Measurements from ENCODE around the gene GPR160. TPM values are rescaled to one million over a fixed set of nuclear protein-coding genes. Genes with fewer than 3 reads are reported as not detected.

Gene GPR160
- total and polyA plus RNA-seq, 2 of the 13 experiments (the other 11 are each of a cell fraction or from before 2014, with no cell fraction given): 12.1 to 23.2 TPM

- ChIA-PET CTCF (ENCODE audit: low intra/inter-chr PET ratio, low total read pairs) (no interaction called here), POLR2A (no interaction called here)
- peak; percentile 51 for DNase-seq (ENCODE audit: low spot score)
- Histone ChIP-seq H3K27me3 (ENCODE audit: control insufficient read depth in 1 of 2, insufficient read depth in 2 of 2, low read length in 2 of 2) (no peaks in the 10 kb centered on the region), H3K4me3 (replicated peaks in 1 of 3; ENCODE audit: insufficient read depth in 1 of 3, low read depth in 2 of 3, low read length in 3 of 3) (no peak overlapping the region), H3K4me1 (ENCODE audit: insufficient read depth, low read length) (peaks cover 61% of the 10 kb centered on the region), H2AFZ (ENCODE audit: low read length) (peak overlapping the region; percentile 86), H3K79me2 (ENCODE audit: insufficient read depth, low read length) (no peaks in the 10 kb centered on the region), H3K4me2 (ENCODE audit: low read depth, low read length) (peak overlapping the region; percentile 42), H3K36me3 (replicated peaks in 1 of 2; ENCODE audit: control insufficient read depth in 1 of 2, insufficient read depth in 2 of 2, low read length in 2 of 2) (no peaks in the 10 kb centered on the region), H3K9ac (ENCODE audit: insufficient read depth, low read depth, low read length) (no peak overlapping the region), H4K20me1 (ENCODE audit: insufficient read depth, low read length) (no peaks in the 10 kb centered on the region), H3K27ac (ENCODE audit: extremely low read length, insufficient read depth, low read length) (peak overlapping the region; percentile 22), H3K9me3 (ENCODE audit: low read length) (no peaks in the 10 kb centered on the region)
- WGBS (ENCODE audit: low lambda C conversion rate): 46% methylated on average over 7 of the region's 7 CpGs
- peak; percentile 28; the same call in 2 of the 3 replicates for ATAC-seq
- TF ChIP-seq ZNF777 (CRISPR knock-in tag; IDR thresholded peaks at IDR 0.05) (no peak), ATF4 (CRISPR knock-in tag; IDR thresholded peaks at IDR 0.05) (peak in 1 of 2 experiments; percentile 21; a peak in 1 of 4 replicates), ELF3 (CRISPR knock-in tag; IDR thresholded peaks at IDR 0.05) (peak; percentile 26; the same call in 1 of the 2 replicates), ZNF317 (CRISPR knock-in tag; IDR thresholded peaks at IDR 0.05) (peak; percentile 71; the same call in 1 of the 2 replicates), ZSCAN29 (CRISPR knock-in tag; conservative IDR thresholded peaks at IDR 0.05) (no peak), ZBTB33 (CRISPR knock-in tag; IDR thresholded peaks at IDR 0.05) (0 out of 2 replicates have a peak, but pooled peaks have one; percentile 18), SALL1 (CRISPR knock-in tag; IDR thresholded peaks at IDR 0.05) (0 out of 2 replicates have a peak, but pooled peaks have one; percentile 10), CEBPG (CRISPR knock-in tag; IDR thresholded peaks at IDR 0.05) (peak; percentile 37; the same call in 1 of the 2 replicates), ELF1 (CRISPR knock-in tag; IDR thresholded peaks at IDR 0.05) (peak; percentile 39; the same call in 1 of the 2 replicates), ZFP1 (CRISPR knock-in tag; IDR thresholded peaks at IDR 0.05) (no peak), GABPA (IDR thresholded peaks at IDR 0.05; ENCODE audit: low read depth, low read length) (no peak), GABPA (CRISPR knock-in tag; IDR thresholded peaks at IDR 0.05; ENCODE audit: low read depth) (0 out of 2 replicates have a peak, but pooled peaks have one; percentile 36), GABPB1 (CRISPR knock-in tag; IDR thresholded peaks at IDR 0.05) (peak; percentile 37; the same call in 1 of the 2 replicates)
- BruUV-seq (replicated peaks): no TSS peak
- in situ Hi-C loops (cut with HindIII; ENCODE audit: extremely low pct_ligation_motif_present, low pct_unique_long_range_greater_than_20kb): no loop called here
- FAIRE-seq: no peak
- intact Hi-C loops (cut with micrococcal nuclease; ENCODE audit: unreplicated experiment): no loop called here
These were observed 30.6 kb upstream of the GPR160 start for GRCh38 chr3:170007031-170007663.
